Measurements from ENCODE around the gene DYNC1LI2. TPM values are rescaled to one million over a fixed set of nuclear protein-coding genes. Genes with fewer than 3 reads are reported as not detected.
A peak's percentile ranks its signal among the peaks of the same experiment; 100 is the strongest.

Gene DYNC1LI2
- total RNA-seq, 2 experiments from 2014 or later = 56.5 to 63.1 TPM

- Mint-ChIP-seq H3K4me3 (no peak overlapping the region), H3K4me1 (ENCODE audit: low read depth) (peaks cover 27% of the 10 kb centered on the region), H3K27ac (peak overlapping the region; percentile 9), H3K27me3 (ENCODE audit: low read depth) (no peaks in the 10 kb centered on the region), H3K36me3 (ENCODE audit: low read depth) (peaks cover 57% of the 10 kb centered on the region), H3K9me3 (ENCODE audit: insufficient read depth) (no peaks in the 10 kb centered on the region)
- CTCF ChIA-PET = interaction anchor here (0.7 to 10.4 kb wide), 20 partner anchors 8 to 335 kb away, joined by 3 to 128 read pairs (median 4); partner anchors contain the start of genes DYNC1LI2 and NAE1
- ATAC-seq (peak; percentile 73), DNase-seq (peak; percentile 56)
- POLR2A ChIA-PET = interaction anchor here (0.6 to 2.7 kb wide), 2 partner anchors 10 to 11 kb away, joined by 3 to 8 read pairs; partner anchors contain the start of gene DYNC1LI2
These were observed 11.4 kb downstream of the DYNC1LI2 start for GRCh38 chr16:66740010-66740409.

- ATAC-seq (no peak), DNase-seq (no peak)
- CTCF ChIA-PET = interaction anchor here (1.1 to 10.4 kb wide), 5 partner anchors 8 to 132 kb away, joined by 4 to 128 read pairs (median 12); partner anchors contain the start of genes DYNC1LI2 and NAE1
- POLR2A ChIA-PET = no interaction called here
- Mint-ChIP-seq H3K4me1 (ENCODE audit: low read depth) (peaks cover 28% of the 10 kb centered on the region), H3K4me3 (no peak overlapping the region), H3K36me3 (ENCODE audit: low read depth) (peaks cover 67% of the 10 kb centered on the region), H3K9me3 (ENCODE audit: insufficient read depth) (no peaks in the 10 kb centered on the region), H3K27ac (no peak overlapping the region), H3K27me3 (ENCODE audit: low read depth) (no peaks in the 10 kb centered on the region)
These were observed 15.5 kb downstream of the DYNC1LI2 start for GRCh38 chr16:66735891-66736290.

GRCh38 chr16:66731101-66731500 is 20.3 kb downstream of the DYNC1LI2 start:
- Mint-ChIP-seq H3K4me3 (no peak overlapping the region), H3K27me3 (ENCODE audit: low read depth) (no peaks in the 10 kb centered on the region), H3K4me1 (ENCODE audit: low read depth) (peaks cover 24% of the 10 kb centered on the region), H3K36me3 (ENCODE audit: low read depth) (peaks cover 66% of the 10 kb centered on the region), H3K9me3 (ENCODE audit: insufficient read depth) (no peaks in the 10 kb centered on the region), H3K27ac (no peak overlapping the region)
- ATAC-seq (no peak), DNase-seq (no peak)
- ChIA-PET CTCF (interaction anchor here (0.8 to 8.8 kb wide), 8 partner anchors 8 to 324 kb away, joined by 3 to 128 read pairs (median 4); partner anchors contain the start of gene NAE1), POLR2A (no interaction called here)

GRCh38 chr16:66728804-66729203 is 22.6 kb downstream of the DYNC1LI2 start:
- Mint-ChIP-seq H3K4me3 (no peak overlapping the region), H3K27me3 (ENCODE audit: low read depth) (no peaks in the 10 kb centered on the region), H3K36me3 (ENCODE audit: low read depth) (peaks cover 70% of the 10 kb centered on the region), H3K9me3 (ENCODE audit: insufficient read depth) (no peaks in the 10 kb centered on the region), H3K27ac (no peak overlapping the region), H3K4me1 (ENCODE audit: low read depth) (peaks cover 24% of the 10 kb centered on the region)
- ChIA-PET CTCF (interaction anchor here (0.6 to 8.8 kb wide), 18 partner anchors 12 to 323 kb away, joined by 3 to 128 read pairs (median 8); partner anchors contain the start of genes CMTM4, DYNC1LI2 and NAE1), POLR2A (interaction anchor here (1.5 kb wide), 1 partner anchor 23 kb away, joined by 4 read pairs; the partner anchor contains the start of gene DYNC1LI2)
- DNase-seq = no peak
- no peak for ATAC-seq

GRCh38 chr16:66728117-66728787 is 23.2 kb downstream of the DYNC1LI2 start:
- H3K27ac Mint-ChIP-seq = peak overlapping the region; percentile 33
- ChIA-PET CTCF (interaction anchor here (0.6 to 8.8 kb wide), 23 partner anchors 12 to 323 kb away, joined by 3 to 128 read pairs (median 4); partner anchors contain the start of genes CMTM4, DYNC1LI2 and NAE1), POLR2A (interaction anchor here (0.6 to 1.5 kb wide), 2 partner anchors 23 to 178 kb away, joined by 3 to 4 read pairs; partner anchors contain the start of gene DYNC1LI2)
- no peaks in the 10 kb centered on the region for H3K9me3 Mint-ChIP-seq (ENCODE audit: insufficient read depth)
- H3K36me3 Mint-ChIP-seq (ENCODE audit: low read depth) = peaks cover 70% of the 10 kb centered on the region
- H3K27me3 Mint-ChIP-seq (ENCODE audit: low read depth) = no peaks in the 10 kb centered on the region
- H3K4me1 Mint-ChIP-seq (ENCODE audit: low read depth) = peaks cover 24% of the 10 kb centered on the region
- no peak overlapping the region for H3K4me3 Mint-ChIP-seq
- ATAC-seq (peak; percentile 83), DNase-seq (peak; percentile 44)

- Mint-ChIP-seq H3K27me3 (ENCODE audit: low read depth) (no peaks in the 10 kb centered on the region), H3K9me3 (ENCODE audit: insufficient read depth) (no peaks in the 10 kb centered on the region), H3K36me3 (ENCODE audit: low read depth) (peaks cover 45% of the 10 kb centered on the region), H3K27ac (no peak overlapping the region), H3K4me1 (ENCODE audit: low read depth) (no peaks in the 10 kb centered on the region), H3K4me3 (no peak overlapping the region)
- DNase-seq (no peak), ATAC-seq (no peak)
- ChIA-PET CTCF (no interaction called here), POLR2A (no interaction called here)
These were observed 30.6 kb downstream of the DYNC1LI2 start for GRCh38 chr16:66720766-66721165.

- DNase-seq (no peak), ATAC-seq (no peak)
- ChIA-PET CTCF (interaction anchor here (1.3 kb wide), 1 partner anchor 111 kb away, joined by 4 read pairs; the partner anchor contains the start of gene NAE1), POLR2A (no interaction called here)
- Mint-ChIP-seq H3K27ac (no peak overlapping the region), H3K9me3 (ENCODE audit: insufficient read depth) (no peaks in the 10 kb centered on the region), H3K27me3 (ENCODE audit: low read depth) (no peaks in the 10 kb centered on the region), H3K36me3 (ENCODE audit: low read depth) (peaks cover 35% of the 10 kb centered on the region), H3K4me1 (ENCODE audit: low read depth) (no peaks in the 10 kb centered on the region), H3K4me3 (no peak overlapping the region)
These were observed 32.2 kb downstream of the DYNC1LI2 start for GRCh38 chr16:66719246-66719645.

GRCh38 chr16:66717776-66718175 is 33.6 kb downstream of the DYNC1LI2 start:
- CTCF ChIA-PET = interaction anchor here (1.3 kb wide), 1 partner anchor 113 kb away, joined by 4 read pairs; the partner anchor contains the start of gene NAE1
- no peak for DNase-seq
- POLR2A ChIA-PET = no interaction called here
- Mint-ChIP-seq H3K27ac (no peak overlapping the region), H3K36me3 (ENCODE audit: low read depth) (peaks cover 22% of the 10 kb centered on the region), H3K4me3 (no peak overlapping the region), H3K9me3 (ENCODE audit: insufficient read depth) (no peaks in the 10 kb centered on the region), H3K27me3 (ENCODE audit: low read depth) (no peaks in the 10 kb centered on the region), H3K4me1 (ENCODE audit: low read depth) (no peaks in the 10 kb centered on the region)
- no peak for ATAC-seq

GRCh38 chr16:66717112-66717675 is 34.2 kb downstream of the DYNC1LI2 start:
- ChIA-PET CTCF (interaction anchor here (1.8 kb wide), 1 partner anchor 151 kb away, joined by 6 read pairs; no protein-coding TSS in a partner anchor), POLR2A (no interaction called here)
- Mint-ChIP-seq H3K36me3 (ENCODE audit: low read depth) (peaks cover 19% of the 10 kb centered on the region), H3K4me1 (ENCODE audit: low read depth) (no peaks in the 10 kb centered on the region), H3K4me3 (no peak overlapping the region), H3K27me3 (ENCODE audit: low read depth) (peaks cover 4% of the 10 kb centered on the region), H3K9me3 (ENCODE audit: insufficient read depth) (no peaks in the 10 kb centered on the region), H3K27ac (no peak overlapping the region)
- ATAC-seq (no peak), DNase-seq (peak; percentile 43)

GRCh38 chr16:66714654-66715307 is 36.6 kb downstream of the DYNC1LI2 start:
- CTCF ChIA-PET = interaction anchor here (1.0 to 1.4 kb wide), 2 partner anchors 13 to 153 kb away, joined by 4 read pairs; no protein-coding TSS in a partner anchor
- Mint-ChIP-seq H3K27ac (no peak overlapping the region), H3K36me3 (ENCODE audit: low read depth) (peaks cover 11% of the 10 kb centered on the region), H3K9me3 (ENCODE audit: insufficient read depth) (no peaks in the 10 kb centered on the region), H3K4me1 (ENCODE audit: low read depth) (no peaks in the 10 kb centered on the region), H3K27me3 (ENCODE audit: low read depth) (peaks cover 4% of the 10 kb centered on the region), H3K4me3 (no peak overlapping the region)
- ATAC-seq (no peak), DNase-seq (no peak)
- POLR2A ChIA-PET = no interaction called here

GRCh38 chr16:66714062-66714461 is 37.3 kb downstream of the DYNC1LI2 start:
- DNase-seq (no peak), ATAC-seq (no peak)
- Mint-ChIP-seq H3K9me3 (ENCODE audit: insufficient read depth) (no peaks in the 10 kb centered on the region), H3K27me3 (ENCODE audit: low read depth) (peaks cover 5% of the 10 kb centered on the region), H3K4me1 (ENCODE audit: low read depth) (no peaks in the 10 kb centered on the region), H3K36me3 (ENCODE audit: low read depth) (peaks cover 6% of the 10 kb centered on the region), H3K27ac (no peak overlapping the region), H3K4me3 (no peak overlapping the region)
- ChIA-PET CTCF (interaction anchor here (1.0 to 2.9 kb wide), 2 partner anchors 14 to 154 kb away, joined by 4 to 11 read pairs; no protein-coding TSS in a partner anchor), POLR2A (no interaction called here)
